K562 (cell line): ENCODE data around the gene SNRNP70. TPM values are rescaled to one million over a fixed set of nuclear protein-coding genes. Genes with fewer than 3 reads are reported as not detected.

Source experiments
- E2F3 ChIP-seq: fragments of 250-450 bp; sonication (Bioruptor Pico); IDR thresholded peaks from 2 replicates; pipeline ENCODE4 v1.4.0; 2020; ENCODE audit warnings: mild to moderate bottlenecking
- FOXK2 ChIP-seq, 2 experiments: fragments of 450-650 bp; IDR thresholded peaks in 1 of 2; conservative IDR thresholded peaks in 1 of 2; 2 replicates each; pipeline ENCODE4 v1.6.1; 2016; ENCODE audit warnings: low read depth in 2 of 2, mild to moderate bottlenecking in 1 of 2
- GABPA ChIP-seq: fragments of 200-800 bp; sonication (Bioruptor generic); conservative IDR thresholded peaks from 2 replicates; pipeline ENCODE4 v1.6.1; 2016; ENCODE audit warnings: low read depth, missing genetic modification characterization, missing compliant biosample characterization
- GTF2E2 ChIP-seq: fragments of 200-800 bp; sonication (Bioruptor generic); IDR thresholded peaks from 2 replicates; pipeline ENCODE4 v1.6.1; 2016; ENCODE audit warnings: missing genetic modification characterization, missing compliant biosample characterization
- HSF4 ChIP-seq: fragments of 250-450 bp; sonication (Bioruptor Pico); IDR thresholded peaks from 2 replicates; pipeline ENCODE4 v2.1.2; 2022; ENCODE audit warnings: mild to moderate bottlenecking, moderate library complexity, borderline replicate concordance
- MYC ChIP-seq, 2 experiments: fragments of 250-450 bp in 1 of 2; sonication (Bioruptor Pico) in 1 of 2; IDR thresholded peaks; 2 replicates each; pipeline versions ENCODE4 v1.5.1 to v1.6.1; 2012 to 2021; ENCODE audit warnings: low read depth in 2 of 2, borderline replicate concordance in 1 of 2, improper control_type of control experiment in 1 of 2, low read length in 1 of 2, mild to moderate bottlenecking in 1 of 2, moderate library complexity in 1 of 2
- NR4A1 ChIP-seq, 2 experiments: fragments of 250-450 bp in 1 of 2; fragments of 450-650 bp in 1 of 2; sonication (Bioruptor Pico) in 1 of 2; IDR thresholded peaks; 2 replicates each; pipeline versions ENCODE4 v1.4.0 to v1.6.1; 2016 to 2020; ENCODE audit warnings: mild to moderate bottlenecking in 2 of 2, missing compliant biosample characterization in 1 of 2, missing genetic modification characterization in 1 of 2, moderate library complexity in 1 of 2
- NUFIP1 ChIP-seq: fragments of 450-650 bp; IDR thresholded peaks from 2 replicates; pipeline ENCODE4 v1.6.1; 2018; ENCODE audit not compliant: partially characterized antibody
- RBFOX2 ChIP-seq: fragments of 200-400 bp; formaldehyde crosslinking; IDR thresholded peaks from 2 replicates; pipeline ENCODE4 v1.6.1; 2017; ENCODE audit warnings: low read depth, mild to moderate bottlenecking, low read length, moderate library complexity
- RNF2 ChIP-seq: sonication (generic); IDR thresholded peaks from 2 replicates; pipeline ENCODE4 v1.6.1; 2016
- SP1 ChIP-seq: sonication (generic); formaldehyde crosslinking; IDR thresholded peaks from 2 replicates; pipeline ENCODE4 v1.8.1; 2022; ENCODE audit warnings: mild to moderate bottlenecking, missing genetic modification reagents
- ZNF12 ChIP-seq: sonication (generic); formaldehyde crosslinking; IDR thresholded peaks from 2 replicates; pipeline ENCODE4 v1.4.0; 2020; ENCODE audit warnings: mild to moderate bottlenecking, missing genetic modification reagents
- ZNF384 ChIP-seq: IDR thresholded peaks from 2 replicates; pipeline ENCODE4 v1.6.1; 2012; ENCODE audit warnings: low read depth, low read length, improper control_type of control experiment
- polyA plus RNA-seq, 8 experiments: library from polyadenylated mRNA; depleted of rRNA in 4 of 8; stranded (reverse) in 5 of 8; unstranded in 3 of 8; fragments of >200 nt; fragmentation: Nextera tagmentation in 2 of 8; fragmentation: Illumina TruSeq in 1 of 8; extraction: Ambion mirVana in 2 of 8; extraction: Trizol in 1 of 8; gene quantifications; 2 replicates each; pipeline versions ENCODE4 v1.2.1 to v1.2.3, GENCODE V29; 2011 to 2014; ENCODE audit warnings: inconsistent platforms in 1 of 8, missing spikeins in 1 of 8
- total RNA-seq, 7 experiments: library from RNA; depleted of rRNA in 6 of 7; stranded (reverse); fragments of >200 nt in 6 of 7; fragmentation: Illumina TruSeq in 2 of 7; extraction: Trizol in 2 of 7; gene quantifications; 2 replicates each; pipeline versions ENCODE4 v1.2.1 to v1.2.3, GENCODE V29; 2011 to 2021; ENCODE audit warnings: low replicate concordance in 1 of 7
- TF ChIP-seq, protein P1 (sequence below), 2 experiments: fragments of 450-650 bp in 1 of 2; sonication (generic) in 1 of 2; formaldehyde crosslinking in 1 of 2; IDR thresholded peaks; 2 replicates each; pipeline versions ENCODE4 v1.7.1 to v1.9.0; 2016 to 2022; ENCODE audit warnings: inconsistent platforms in 1 of 2, mild to moderate bottlenecking in 1 of 2, missing genetic modification reagents in 1 of 2

The SNRNP70 gene
- total and polyA plus RNA-seq, 9 of the 15 experiments (the other 6 are each of a cell fraction or from before 2014, with no cell fraction given): 2.8 to 496 (median 136) TPM

DNA sequence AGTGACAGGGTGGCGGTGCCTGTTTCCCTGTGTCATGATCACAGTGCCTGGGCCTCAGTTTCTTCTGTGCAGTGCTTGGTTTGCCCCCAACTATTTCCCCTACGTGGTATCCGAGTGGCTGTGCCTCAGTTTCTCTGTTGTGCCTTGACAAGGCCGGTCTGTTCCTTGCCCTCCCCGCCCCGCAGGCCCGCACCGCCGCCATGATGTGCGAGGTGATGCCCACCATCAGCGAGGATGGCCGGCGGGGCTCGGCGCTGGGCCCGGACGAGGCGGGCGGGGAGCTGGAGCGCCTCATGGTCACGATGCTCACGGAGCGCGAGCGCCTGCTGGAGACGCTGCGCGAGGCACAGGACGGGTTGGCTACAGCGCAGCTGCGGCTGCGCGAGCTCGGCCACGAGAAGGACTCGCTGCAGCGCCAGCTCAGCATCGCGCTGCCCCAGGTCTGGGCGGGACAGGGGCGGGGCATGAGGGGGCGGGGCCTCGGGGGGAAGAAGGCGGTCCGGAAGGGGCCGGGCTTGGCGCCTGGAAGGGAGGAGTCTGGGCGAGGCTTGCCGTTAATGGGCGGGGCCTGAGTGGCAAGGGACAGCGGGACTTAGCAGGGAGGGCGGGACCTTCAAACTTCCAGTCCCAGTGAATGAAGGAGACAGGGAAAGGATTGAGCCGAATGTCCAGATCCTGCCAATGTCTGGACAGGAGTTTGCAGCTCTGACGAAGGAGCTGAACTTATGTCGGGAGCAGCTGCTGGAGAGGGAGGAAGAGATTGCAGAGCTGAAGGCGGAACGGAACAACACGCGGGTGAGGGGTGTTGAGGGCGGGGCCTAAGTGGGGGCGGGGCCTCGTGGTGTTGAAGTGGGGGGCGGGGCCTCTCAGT is 42.7 kb downstream of the SNRNP70 start (continued):
- TF ChIP-seq, protein P1, sequence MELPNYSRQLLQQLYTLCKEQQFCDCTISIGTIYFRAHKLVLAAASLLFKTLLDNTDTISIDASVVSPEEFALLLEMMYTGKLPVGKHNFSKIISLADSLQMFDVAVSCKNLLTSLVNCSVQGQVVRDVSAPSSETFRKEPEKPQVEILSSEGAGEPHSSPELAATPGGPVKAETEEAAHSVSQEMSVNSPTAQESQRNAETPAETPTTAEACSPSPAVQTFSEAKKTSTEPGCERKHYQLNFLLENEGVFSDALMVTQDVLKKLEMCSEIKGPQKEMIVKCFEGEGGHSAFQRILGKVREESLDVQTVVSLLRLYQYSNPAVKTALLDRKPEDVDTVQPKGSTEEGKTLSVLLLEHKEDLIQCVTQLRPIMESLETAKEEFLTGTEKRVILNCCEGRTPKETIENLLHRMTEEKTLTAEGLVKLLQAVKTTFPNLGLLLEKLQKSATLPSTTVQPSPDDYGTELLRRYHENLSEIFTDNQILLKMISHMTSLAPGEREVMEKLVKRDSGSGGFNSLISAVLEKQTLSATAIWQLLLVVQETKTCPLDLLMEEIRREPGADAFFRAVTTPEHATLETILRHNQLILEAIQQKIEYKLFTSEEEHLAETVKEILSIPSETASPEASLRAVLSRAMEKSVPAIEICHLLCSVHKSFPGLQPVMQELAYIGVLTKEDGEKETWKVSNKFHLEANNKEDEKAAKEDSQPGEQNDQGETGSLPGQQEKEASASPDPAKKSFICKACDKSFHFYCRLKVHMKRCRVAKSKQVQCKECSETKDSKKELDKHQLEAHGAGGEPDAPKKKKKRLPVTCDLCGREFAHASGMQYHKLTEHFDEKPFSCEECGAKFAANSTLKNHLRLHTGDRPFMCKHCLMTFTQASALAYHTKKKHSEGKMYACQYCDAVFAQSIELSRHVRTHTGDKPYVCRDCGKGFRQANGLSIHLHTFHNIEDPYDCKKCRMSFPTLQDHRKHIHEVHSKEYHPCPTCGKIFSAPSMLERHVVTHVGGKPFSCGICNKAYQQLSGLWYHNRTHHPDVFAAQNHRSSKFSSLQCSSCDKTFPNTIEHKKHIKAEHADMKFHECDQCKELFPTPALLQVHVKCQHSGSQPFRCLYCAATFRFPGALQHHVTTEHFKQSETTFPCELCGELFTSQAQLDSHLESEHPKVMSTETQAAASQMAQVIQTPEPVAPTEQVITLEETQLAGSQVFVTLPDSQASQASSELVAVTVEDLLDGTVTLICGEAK (IDR thresholded peaks at IDR 0.05): peak; percentile 52; the same call in 1 of the 2 replicates
- TF ChIP-seq, protein P1 (CRISPR knock-in tag; IDR thresholded peaks at IDR 0.05): no peak
- TF ChIP-seq HSF4: no peak
- peak; percentile 74 for TF ChIP-seq SP1 (CRISPR knock-in tag)
- peak; percentile 96 for TF ChIP-seq MYC (IDR thresholded peaks at IDR 0.05; ENCODE audit: low read depth, low read length)
- TF ChIP-seq MYC (CRISPR knock-in tag; IDR thresholded peaks at IDR 0.05; ENCODE audit: borderline replicate concordance, low read depth): 0 out of 2 replicates have a peak, but pooled peaks have one; percentile 38
- TF ChIP-seq RNF2: peak; percentile 97
- peak; percentile 87 for TF ChIP-seq RBFOX2
- TF ChIP-seq ZNF384: 0 out of 2 replicates have a peak, but pooled peaks have one; percentile 6
- TF ChIP-seq NR4A1 (CRISPR knock-in tag; IDR thresholded peaks at IDR 0.05): no peak
- peak; percentile 83 for TF ChIP-seq NR4A1 (tag; IDR thresholded peaks at IDR 0.05)
- peak; percentile 84 for TF ChIP-seq NUFIP1
- peak; percentile 85; the same call in 1 of the 2 replicates for TF ChIP-seq E2F3 (CRISPR knock-in tag)
- no peak for TF ChIP-seq GTF2E2 (tag)
- peak; percentile 66 to 69; a peak in 2 of 4 replicates for TF ChIP-seq FOXK2 (conservative IDR thresholded peaks at IDR 0.05 in 1 of 2, IDR thresholded peaks at IDR 0.05 in 1 of 2; ENCODE audit: low read depth in 2 of 2)
- peak; percentile 91 for TF ChIP-seq ZNF12
- TF ChIP-seq GABPA (tag): peak; percentile 63
